GM19238 (cell line): ENCODE measurements around the gene OSBPL7.

Experiments
- DNase-seq: peaks from one replicate; pipeline ENCODE4 v3.0.0; 2011; ENCODE audit warnings: low spot score; ENCODE audit not compliant: insufficient read length

The OSBPL7 gene

GRCh38 chr17:47848198-47848513 is 26.6 kb upstream of the OSBPL7 start:
- DNase-seq = no peak

- no peak for DNase-seq
Observed at GRCh38 chr17:47847341-47848197, 26.0 kb upstream of the OSBPL7 start.

GRCh38 chr17:47846716-47847340 is 25.2 kb upstream of the OSBPL7 start:
- DNase-seq = no peak

GRCh38 chr17:47845716-47846075 is 24.1 kb upstream of the OSBPL7 start:
- DNase-seq = no peak

GRCh38 chr17:47844814-47845715 is 23.5 kb upstream of the OSBPL7 start:
- no peak for DNase-seq

GRCh38 chr17:47844227-47844626 is 22.6 kb upstream of the OSBPL7 start:
- DNase-seq = no peak

GRCh38 chr17:47843391-47843730 is 21.8 kb upstream of the OSBPL7 start:
- no peak for DNase-seq

- no peak for DNase-seq
Observed at GRCh38 chr17:47841488-47842291, 20.1 kb upstream of the OSBPL7 start.

GRCh38 chr17:47840742-47841487 is 19.3 kb upstream of the OSBPL7 start, which contains the start of gene SCRN2:
TSS of gene SCRN2 (minus strand) at chr17:47841273. CDS start at chr17:47840843, 430 bp downstream.
- peak; percentile 92 for DNase-seq

GRCh38 chr17:47840001-47840741 is 18.6 kb upstream of the OSBPL7 start:
- DNase-seq = no peak

GRCh38 chr17:47839071-47839470 is 17.5 kb upstream of the OSBPL7 start:
- no peak for DNase-seq

GRCh38 chr17:47838636-47839035 is 17.0 kb upstream of the OSBPL7 start:
- no peak for DNase-seq

- DNase-seq = no peak
Observed at GRCh38 chr17:47837401-47838039, 15.9 kb upstream of the OSBPL7 start.

GRCh38 chr17:47836601-47837000 is 15.0 kb upstream of the OSBPL7 start:
- no peak for DNase-seq

- DNase-seq = no peak
Observed at GRCh38 chr17:47834756-47835155, 13.2 kb upstream of the OSBPL7 start.

- no peak for DNase-seq
Observed at GRCh38 chr17:47831934-47832327, 10.3 kb upstream of the OSBPL7 start.

GRCh38 chr17:47831003-47831933 is 9.7 kb upstream of the OSBPL7 start, which contains the start of the genes LRRC46 and MRPL10:
TSS of gene LRRC46 (plus strand) at chr17:47831670. CDS start at chr17:47831990, 320 bp downstream.
TSS of gene MRPL10 (minus strand) at chr17:47831541. CDS start at chr17:47831511, 30 bp downstream.
- peak; percentile 98 for DNase-seq

- DNase-seq = no peak
Observed at GRCh38 chr17:47830396-47831002, 8.9 kb upstream of the OSBPL7 start.
